Activated T-cell treated with anti-CD3 and anti-CD28 coated beads, Interleukin-2, amount 50 U/mL, for 4 hours (primary cell): ENCODE data around the gene ZNF622. TPM values are rescaled to one million over a fixed set of nuclear protein-coding genes. Genes with fewer than 3 reads are reported as not detected.
"Not testable (repeated sequence)": the region's sequence is repeated elsewhere in the genome, so short reads cannot be mapped to it uniquely, and the experiment has no call there.

Experiments used
- ATAC-seq, 2 donors: fragments of 200-7000 bp; cut with Tn5 transposase; one replicate each; pipeline ENCODE4 v1.10.0; 2021
- DNase-seq: peaks from one replicate; pipeline ENCODE4 v3.0.0-alpha.2; 2020
- H3K27me3 Mint-ChIP-seq: one replicate; pipeline ENCODE4 v1.8.0; 2021; ENCODE audit warnings: low read depth, mixed read lengths
- H3K36me3 Mint-ChIP-seq: one replicate; pipeline ENCODE4 v1.8.0; 2022; ENCODE audit warnings: mixed read lengths; ENCODE audit not compliant: insufficient read depth
- H3K4me1 Mint-ChIP-seq: one replicate; pipeline ENCODE4 v1.8.0; 2021; ENCODE audit warnings: low read depth, mixed read lengths
- H3K4me3 Mint-ChIP-seq: one replicate; pipeline ENCODE4 v1.8.0; 2021; ENCODE audit warnings: mild to moderate bottlenecking, moderate library complexity, mixed read lengths
- H3K9me3 Mint-ChIP-seq: one replicate; pipeline ENCODE4 v1.8.0; 2021; ENCODE audit warnings: mixed read lengths
- total RNA-seq, 3 donors: library from RNA; stranded (reverse); gene quantifications; one replicate each; pipeline ENCODE4 v1.2.1, GENCODE V29; 2021

ZNF622 gene
- total RNA-seq, 3 donors from 2014 or later: 59.3 to 63.5 (median 63.4) TPM

GRCh38 chr5:16489322-16489791 is 23.8 kb upstream of the ZNF622 start:
- peak; percentile 61 to 65 for ATAC-seq
- H3K4me3 Mint-ChIP-seq: no peak overlapping the region
- H3K4me1 Mint-ChIP-seq: peaks cover 24% of the 10 kb centered on the region
- H3K36me3 Mint-ChIP-seq: peaks cover 5% of the 10 kb centered on the region
- no peaks in the 10 kb centered on the region for H3K27me3 Mint-ChIP-seq
- no peak for DNase-seq
- no peaks in the 10 kb centered on the region for H3K9me3 Mint-ChIP-seq

- H3K9me3 Mint-ChIP-seq: no peaks in the 10 kb centered on the region
- H3K4me3 Mint-ChIP-seq: no peak overlapping the region
- peaks cover 6% of the 10 kb centered on the region for H3K36me3 Mint-ChIP-seq
- ATAC-seq (no peak), DNase-seq (no peak)
- H3K27me3 Mint-ChIP-seq: no peaks in the 10 kb centered on the region
- peaks cover 19% of the 10 kb centered on the region for H3K4me1 Mint-ChIP-seq
Observed at GRCh38 chr5:16487456-16487855, 21.9 kb upstream of the ZNF622 start.

GRCh38 chr5:16486711-16487111 is 21.1 kb upstream of the ZNF622 start:
- ATAC-seq: no peak
- DNase-seq: no peak

GRCh38 chr5:16485656-16486055 is 20.1 kb upstream of the ZNF622 start:
- Mint-ChIP-seq H3K4me3 (no peak overlapping the region), H3K4me1 (peaks cover 14% of the 10 kb centered on the region), H3K27me3 (no peaks in the 10 kb centered on the region), H3K36me3 (peaks cover 6% of the 10 kb centered on the region), H3K9me3 (no peaks in the 10 kb centered on the region)
- ATAC-seq (no peak), DNase-seq (no peak)

More at GRCh38 chr5:16486711-16487111, 21.1 kb upstream of the ZNF622 start:
- H3K27me3 Mint-ChIP-seq: no peaks in the 10 kb centered on the region
- H3K36me3 Mint-ChIP-seq: peaks cover 4% of the 10 kb centered on the region
- no peaks in the 10 kb centered on the region for H3K9me3 Mint-ChIP-seq
- H3K4me3 Mint-ChIP-seq: no peak overlapping the region
- peaks cover 18% of the 10 kb centered on the region for H3K4me1 Mint-ChIP-seq

GRCh38 chr5:16484081-16484480 is 18.5 kb upstream of the ZNF622 start:
- ATAC-seq: no peak
- Mint-ChIP-seq H3K9me3 (no peaks in the 10 kb centered on the region), H3K4me3 (no peak overlapping the region), H3K4me1 (peaks cover 12% of the 10 kb centered on the region), H3K36me3 (peaks cover 8% of the 10 kb centered on the region), H3K27me3 (no peaks in the 10 kb centered on the region)
- DNase-seq: no peak

- H3K36me3 Mint-ChIP-seq: peaks cover 8% of the 10 kb centered on the region
- ATAC-seq (no peak), DNase-seq (no peak)
- H3K4me1 Mint-ChIP-seq: peaks cover 12% of the 10 kb centered on the region
- no peak overlapping the region for H3K4me3 Mint-ChIP-seq
- H3K9me3 Mint-ChIP-seq: no peaks in the 10 kb centered on the region
- no peaks in the 10 kb centered on the region for H3K27me3 Mint-ChIP-seq
Observed at GRCh38 chr5:16483361-16483760, 17.8 kb upstream of the ZNF622 start.

- H3K4me3 Mint-ChIP-seq: no peak overlapping the region
- no peaks in the 10 kb centered on the region for H3K27me3 Mint-ChIP-seq
- no peaks in the 10 kb centered on the region for H3K9me3 Mint-ChIP-seq
- ATAC-seq (no peak), DNase-seq (no peak)
- peaks cover 8% of the 10 kb centered on the region for H3K36me3 Mint-ChIP-seq
- peaks cover 12% of the 10 kb centered on the region for H3K4me1 Mint-ChIP-seq
Observed at GRCh38 chr5:16482891-16483290, 17.3 kb upstream of the ZNF622 start.

- ATAC-seq (no peak), DNase-seq (no peak)
- no peak overlapping the region for H3K4me3 Mint-ChIP-seq
- peaks cover 5% of the 10 kb centered on the region for H3K4me1 Mint-ChIP-seq
- H3K9me3 Mint-ChIP-seq: no peaks in the 10 kb centered on the region
- H3K27me3 Mint-ChIP-seq: no peaks in the 10 kb centered on the region
- H3K36me3 Mint-ChIP-seq: peaks cover 11% of the 10 kb centered on the region
Observed at GRCh38 chr5:16480821-16481538, 15.4 kb upstream of the ZNF622 start.

GRCh38 chr5:16480144-16480543 is 14.5 kb upstream of the ZNF622 start:
- no peak for DNase-seq
- H3K36me3 Mint-ChIP-seq: peaks cover 13% of the 10 kb centered on the region
- peaks cover 2% of the 10 kb centered on the region for H3K4me1 Mint-ChIP-seq
- no peak for ATAC-seq
- H3K4me3 Mint-ChIP-seq: no peak overlapping the region
- no peaks in the 10 kb centered on the region for H3K9me3 Mint-ChIP-seq
- H3K27me3 Mint-ChIP-seq: no peaks in the 10 kb centered on the region

GRCh38 chr5:16477541-16477940 is 11.9 kb upstream of the ZNF622 start:
- Mint-ChIP-seq H3K4me1 (no peaks in the 10 kb centered on the region), H3K27me3 (no peaks in the 10 kb centered on the region), H3K9me3 (no peaks in the 10 kb centered on the region), H3K4me3 (no peak overlapping the region), H3K36me3 (peaks cover 11% of the 10 kb centered on the region)
- DNase-seq: no peak
- no peak for ATAC-seq

- H3K4me3 Mint-ChIP-seq, H3K27me3 Mint-ChIP-seq, H3K4me1 Mint-ChIP-seq, DNase-seq, H3K9me3 Mint-ChIP-seq, ATAC-seq: not testable (repeated sequence)
- H3K36me3 Mint-ChIP-seq: peaks cover 11% of the 10 kb centered on the region
Observed at GRCh38 chr5:16476417-16476816, 10.8 kb upstream of the ZNF622 start.

- DNase-seq (no peak), ATAC-seq (no peak)
- Mint-ChIP-seq H3K4me3 (no peak overlapping the region), H3K36me3 (peaks cover 7% of the 10 kb centered on the region), H3K4me1 (peaks cover 30% of the 10 kb centered on the region), H3K9me3 (no peaks in the 10 kb centered on the region), H3K27me3 (no peaks in the 10 kb centered on the region)
Observed at GRCh38 chr5:16471387-16471786, 5.8 kb upstream of the ZNF622 start.

GRCh38 chr5:16467363-16468219 is 2.0 kb upstream of the ZNF622 start:
- H3K36me3 Mint-ChIP-seq: peaks cover 14% of the 10 kb centered on the region
- no peaks in the 10 kb centered on the region for H3K9me3 Mint-ChIP-seq
- H3K27me3 Mint-ChIP-seq: no peaks in the 10 kb centered on the region
- H3K4me3 Mint-ChIP-seq: peak overlapping the region; percentile 99
- ATAC-seq (peak; percentile 58 to 69), DNase-seq (no peak)
- peaks cover 63% of the 10 kb centered on the region for H3K4me1 Mint-ChIP-seq

- ATAC-seq (no peak), DNase-seq (peak; percentile 17)
- Mint-ChIP-seq H3K4me3 (peak overlapping the region; percentile 99), H3K9me3 (no peaks in the 10 kb centered on the region), H3K36me3 (peaks cover 32% of the 10 kb centered on the region), H3K27me3 (no peaks in the 10 kb centered on the region), H3K4me1 (peaks cover 83% of the 10 kb centered on the region)
Observed at GRCh38 chr5:16464664-16465543, 696 bp downstream of the ZNF622 start.
